GDM1 (cell line): Measurements from ENCODE around the gene DIS3L2.
"Not testable (repeated sequence)": the region's sequence is repeated elsewhere in the genome, so short reads cannot be mapped to it uniquely, and the experiment has no call there.

Experiments used
- DNase-seq: peaks from one replicate; lab custom pipeline; 2025; lab: John Stamatoyannopoulos, UW

The DIS3L2 gene

GRCh38 chr2:232116852-232117251, 155.3 kb downstream of the DIS3L2 start:
- no peak for DNase-seq

- no peak for DNase-seq
Measured at GRCh38 chr2:232117413-232117812, 155.9 kb downstream of the DIS3L2 start.

GRCh38 chr2:232120911-232121310, 159.4 kb downstream of the DIS3L2 start:
- no peak for DNase-seq

- DNase-seq, result no peak
Measured at GRCh38 chr2:232124309-232124708, 162.8 kb downstream of the DIS3L2 start.

- no peak for DNase-seq
Measured at GRCh38 chr2:232126301-232127099, 165.0 kb downstream of the DIS3L2 start.

GRCh38 chr2:232129483-232129882, 168.0 kb downstream of the DIS3L2 start:
- no peak for DNase-seq

- no peak for DNase-seq
Measured at GRCh38 chr2:232132181-232132580, 170.7 kb downstream of the DIS3L2 start.

GRCh38 chr2:232133078-232133477, 171.6 kb downstream of the DIS3L2 start:
- no peak for DNase-seq

GRCh38 chr2:232134939-232135338, 173.4 kb downstream of the DIS3L2 start:
- DNase-seq, result no peak

GRCh38 chr2:232137356-232138147, 176.0 kb downstream of the DIS3L2 start:
- no peak for DNase-seq

GRCh38 chr2:232138441-232138840, 176.9 kb downstream of the DIS3L2 start:
- no peak for DNase-seq

- DNase-seq, result no peak
Measured at GRCh38 chr2:232139171-232139594, 177.7 kb downstream of the DIS3L2 start.

- DNase-seq, result no peak
Measured at GRCh38 chr2:232139786-232140562, 178.5 kb downstream of the DIS3L2 start.

- DNase-seq, result no peak
Measured at GRCh38 chr2:232141591-232141990, 180.1 kb downstream of the DIS3L2 start.

GRCh38 chr2:232142049-232142448, 180.5 kb downstream of the DIS3L2 start:
- no peak for DNase-seq

- DNase-seq, result no peak
Measured at GRCh38 chr2:232142502-232142901, 181.0 kb downstream of the DIS3L2 start.

GRCh38 chr2:232146294-232146693, 184.8 kb downstream of the DIS3L2 start:
- DNase-seq, result no peak

- no peak for DNase-seq
Measured at GRCh38 chr2:232147440-232148077, 186.0 kb downstream of the DIS3L2 start.

GRCh38 chr2:232162187-232162586, 200.7 kb downstream of the DIS3L2 start:
- no peak for DNase-seq

GRCh38 chr2:232170396-232170795, 208.9 kb downstream of the DIS3L2 start:
- no peak for DNase-seq

GRCh38 chr2:232174662-232175061, 213.1 kb downstream of the DIS3L2 start:
- no peak for DNase-seq

GRCh38 chr2:232176587-232176986, 215.1 kb downstream of the DIS3L2 start:
- not testable (repeated sequence) for DNase-seq
